HFFc6 (cell line): ENCODE results near the gene LKAAEAR1. TPM values are rescaled to one million over a fixed set of nuclear protein-coding genes. Genes with fewer than 3 reads are reported as not detected.
"Not testable (repeated sequence)": the region's sequence is repeated elsewhere in the genome, so short reads cannot be mapped to it uniquely, and the experiment has no call there.

Experiments
- DNase-seq: peaks from one replicate; pipeline ENCODE4 v3.0.0-alpha.2; 2018
- H3K27ac Mint-ChIP-seq: 2 replicates; pipeline ENCODE4 v1.8.0; 2020; ENCODE audit warnings: mild to moderate bottlenecking, mixed read lengths
- H3K27me3 Mint-ChIP-seq: 2 replicates; pipeline ENCODE4 v1.8.0; 2021; ENCODE audit warnings: mild to moderate bottlenecking, moderate library complexity, mixed read lengths; ENCODE audit not compliant: insufficient read depth
- H3K36me3 Mint-ChIP-seq: 2 replicates; pipeline ENCODE4 v1.8.0; 2021; ENCODE audit warnings: low read depth, mixed read lengths
- H3K4me1 Mint-ChIP-seq: 2 replicates; pipeline ENCODE4 v1.8.0; 2020; ENCODE audit warnings: low read depth, mixed read lengths
- H3K4me3 Mint-ChIP-seq: 2 replicates; pipeline ENCODE4 v1.8.0; 2020; ENCODE audit warnings: mild to moderate bottlenecking, moderate library complexity, mixed read lengths
- H3K9me3 Mint-ChIP-seq: 2 replicates; pipeline ENCODE4 v1.8.0; 2020; ENCODE audit warnings: mild to moderate bottlenecking, mixed read lengths
- total RNA-seq, 6 experiments: library from RNA; stranded (reverse); fragmentation: NEBNext Ultra II Directional; extraction: Animal tissue kit (Norgen Biotek cat#: 25700); gene quantifications; 2 replicates in 1 of 6; 3 replicates in 5 of 6; pipeline ENCODE4 v1.2.3, GENCODE V29; 2021
- TF ChIP-seq, protein P1 (sequence below): fragments of 200-600 bp; sonication (generic); IDR thresholded peaks from 2 replicates; pipeline ENCODE4 v1.5.0; 2021; ENCODE audit warnings: antibody characterized with exemption, mild to moderate bottlenecking

LKAAEAR1 gene
- total RNA-seq, 6 experiments from 2014 or later, result not detected

DNA sequence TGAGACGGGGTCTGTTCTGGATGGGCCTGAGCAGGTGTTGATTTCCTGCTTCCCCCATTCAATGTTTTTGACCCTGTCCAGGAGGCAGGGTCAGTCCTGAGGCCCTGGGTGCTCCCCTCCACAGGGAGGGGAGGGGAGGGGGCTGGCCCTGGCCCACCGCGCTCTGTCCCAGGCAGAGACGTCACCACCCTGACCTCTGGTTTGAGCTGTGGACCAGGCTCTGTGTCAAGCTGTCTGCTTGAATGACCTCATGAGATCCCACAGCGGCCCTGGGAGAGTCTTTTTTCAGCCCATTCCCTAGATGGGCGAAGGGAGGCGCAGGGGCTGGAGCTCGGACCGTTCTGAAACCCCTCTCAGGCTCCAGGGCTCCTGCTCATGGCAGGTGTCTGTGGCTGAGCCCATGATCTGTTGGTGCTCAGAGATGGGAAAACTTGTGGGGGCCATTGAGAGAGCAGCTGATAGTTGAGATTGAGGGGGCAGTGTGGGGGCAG lies 8.9 kb upstream of the LKAAEAR1 start:
- H3K4me3 Mint-ChIP-seq, result no peak overlapping the region
- H3K27ac Mint-ChIP-seq, result no peak overlapping the region
- peaks cover 13% of the 10 kb centered on the region for H3K27me3 Mint-ChIP-seq
- H3K36me3 Mint-ChIP-seq, result no peaks in the 10 kb centered on the region; the same call in 1 of the 2 replicates
- H3K4me1 Mint-ChIP-seq, result no peaks in the 10 kb centered on the region
- no peak for DNase-seq
- peaks cover 5% of the 10 kb centered on the region for H3K9me3 Mint-ChIP-seq
- TF ChIP-seq, protein P1, sequence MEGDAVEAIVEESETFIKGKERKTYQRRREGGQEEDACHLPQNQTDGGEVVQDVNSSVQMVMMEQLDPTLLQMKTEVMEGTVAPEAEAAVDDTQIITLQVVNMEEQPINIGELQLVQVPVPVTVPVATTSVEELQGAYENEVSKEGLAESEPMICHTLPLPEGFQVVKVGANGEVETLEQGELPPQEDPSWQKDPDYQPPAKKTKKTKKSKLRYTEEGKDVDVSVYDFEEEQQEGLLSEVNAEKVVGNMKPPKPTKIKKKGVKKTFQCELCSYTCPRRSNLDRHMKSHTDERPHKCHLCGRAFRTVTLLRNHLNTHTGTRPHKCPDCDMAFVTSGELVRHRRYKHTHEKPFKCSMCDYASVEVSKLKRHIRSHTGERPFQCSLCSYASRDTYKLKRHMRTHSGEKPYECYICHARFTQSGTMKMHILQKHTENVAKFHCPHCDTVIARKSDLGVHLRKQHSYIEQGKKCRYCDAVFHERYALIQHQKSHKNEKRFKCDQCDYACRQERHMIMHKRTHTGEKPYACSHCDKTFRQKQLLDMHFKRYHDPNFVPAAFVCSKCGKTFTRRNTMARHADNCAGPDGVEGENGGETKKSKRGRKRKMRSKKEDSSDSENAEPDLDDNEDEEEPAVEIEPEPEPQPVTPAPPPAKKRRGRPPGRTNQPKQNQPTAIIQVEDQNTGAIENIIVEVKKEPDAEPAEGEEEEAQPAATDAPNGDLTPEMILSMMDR, result no peak

DNA sequence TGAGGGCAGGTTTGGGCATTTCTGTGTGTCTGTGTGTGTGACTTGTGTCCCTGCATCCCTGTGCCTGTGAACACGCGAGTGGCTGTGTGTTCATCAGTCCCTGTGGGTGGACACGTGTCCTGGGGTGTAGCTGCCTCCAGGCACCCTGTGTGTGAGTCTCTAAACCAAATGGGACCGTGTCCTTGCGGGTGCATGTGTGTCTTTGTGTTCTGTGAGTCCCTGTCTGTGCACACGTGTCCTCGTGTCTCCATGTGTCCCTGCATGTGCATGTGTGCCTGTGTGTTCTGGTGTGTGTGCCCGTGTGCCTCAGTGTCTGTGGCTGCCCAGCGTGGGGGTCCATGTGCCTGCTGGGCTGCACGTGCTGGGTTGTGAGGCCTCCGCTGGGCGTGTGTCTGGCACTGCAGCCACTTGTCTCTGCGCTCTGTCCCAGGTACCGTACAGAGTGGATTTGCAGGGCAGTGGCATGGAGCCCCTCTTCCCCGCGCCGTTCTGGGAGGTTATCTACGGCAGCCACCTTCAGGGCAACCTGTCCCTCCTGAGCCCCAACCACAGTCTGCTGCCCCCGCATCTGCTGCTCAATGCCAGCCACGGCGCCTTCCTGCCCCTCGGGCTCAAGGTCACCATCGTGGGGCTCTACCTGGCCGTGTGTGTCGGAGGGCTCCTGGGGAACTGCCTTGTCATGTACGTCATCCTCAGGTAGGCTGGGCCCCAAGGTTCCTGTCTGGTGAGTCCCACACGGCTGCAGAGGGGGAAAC lies 8.2 kb upstream of the LKAAEAR1 start:
- Mint-ChIP-seq H3K4me1 (no peaks in the 10 kb centered on the region), H3K36me3 (no peaks in the 10 kb centered on the region; the same call in 1 of the 2 replicates), H3K27me3 (peaks cover 12% of the 10 kb centered on the region; the same call in 1 of the 2 replicates), H3K27ac (no peak overlapping the region), H3K9me3 (peaks cover 5% of the 10 kb centered on the region), H3K4me3 (no peak overlapping the region)
- TF ChIP-seq, protein P1, result no peak
- DNase-seq, result no peak

DNA sequence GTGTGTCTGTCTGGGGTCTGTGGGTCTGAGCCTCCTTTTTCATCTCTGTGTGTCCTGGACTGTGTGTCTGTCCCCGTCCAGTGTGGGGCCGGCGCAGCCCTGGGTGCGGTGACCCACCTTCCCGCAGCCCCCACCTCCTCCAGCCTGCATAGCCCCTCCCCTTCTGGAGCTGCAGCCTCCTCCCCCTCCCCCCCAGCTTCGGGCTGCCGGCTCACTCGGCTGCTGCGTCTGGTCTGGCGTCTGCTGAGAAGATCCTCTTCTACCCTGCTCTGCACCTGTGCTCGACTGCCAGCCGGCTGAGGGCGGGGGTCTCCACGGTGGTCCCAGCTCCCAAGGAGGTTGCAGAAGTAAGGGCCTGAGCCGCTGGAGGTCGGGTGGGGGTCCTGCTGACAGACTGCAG lies 7.6 kb upstream of the LKAAEAR1 start:
- Mint-ChIP-seq H3K4me1 (no peaks in the 10 kb centered on the region), H3K36me3 (no peaks in the 10 kb centered on the region; the same call in 1 of the 2 replicates), H3K27ac (no peak overlapping the region), H3K9me3 (peaks cover 2% of the 10 kb centered on the region), H3K27me3 (peaks cover 12% of the 10 kb centered on the region; the same call in 1 of the 2 replicates), H3K4me3 (no peak overlapping the region)
- DNase-seq, result no peak
- TF ChIP-seq, protein P1, result no peak

DNA sequence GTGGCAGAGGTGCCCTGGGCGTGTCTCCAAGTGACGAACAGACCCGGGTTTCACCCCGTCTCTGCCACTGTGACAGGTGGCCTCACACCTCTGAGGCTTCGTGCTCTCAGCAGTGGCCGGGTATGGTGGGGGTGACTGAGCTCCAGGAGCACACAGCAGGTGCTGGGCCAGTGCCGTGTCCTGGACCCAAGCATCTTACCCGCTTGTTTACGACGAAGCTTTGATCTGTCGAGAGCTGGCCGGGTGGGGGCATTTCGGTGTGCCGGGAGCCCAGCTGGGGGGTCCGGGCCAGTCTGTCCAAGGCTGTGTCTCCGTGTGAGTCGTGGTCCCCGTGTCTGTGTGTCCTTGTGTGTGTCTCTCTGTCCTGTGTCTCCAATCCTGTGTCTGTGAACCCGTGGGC lies 7.1 kb upstream of the LKAAEAR1 start:
- no peak overlapping the region for H3K27ac Mint-ChIP-seq
- no peak overlapping the region for H3K4me3 Mint-ChIP-seq

DNA sequence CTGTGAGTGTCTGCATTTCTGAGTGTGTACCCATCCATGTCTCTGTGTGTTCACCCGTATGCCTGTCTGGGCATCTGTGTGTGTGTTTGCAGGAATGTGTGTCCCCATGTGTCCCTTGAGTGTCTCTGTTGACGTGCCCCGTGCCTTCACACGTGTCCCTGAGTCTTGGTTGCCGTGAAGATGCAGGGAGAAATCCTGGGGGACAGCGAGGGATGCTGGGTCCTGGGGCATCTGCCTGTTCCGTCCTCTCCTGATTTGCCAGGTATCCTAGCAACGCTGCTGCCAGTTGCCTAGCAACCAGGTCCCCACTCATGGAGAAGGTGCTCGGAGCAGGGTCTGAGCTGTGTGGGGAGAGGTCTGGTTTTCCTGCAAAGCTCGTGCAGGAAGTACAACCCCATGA lies 6.0 kb upstream of the LKAAEAR1 start:
- no peak for DNase-seq

More for the DNA sequence above, 7.1 kb upstream of the LKAAEAR1 start:
- H3K9me3 Mint-ChIP-seq, result no peaks in the 10 kb centered on the region
- TF ChIP-seq, protein P1, result no peak
- H3K27me3 Mint-ChIP-seq, result peaks cover 12% of the 10 kb centered on the region; the same call in 1 of the 2 replicates
- no peaks in the 10 kb centered on the region for H3K4me1 Mint-ChIP-seq
- no peaks in the 10 kb centered on the region for H3K36me3 Mint-ChIP-seq
- DNase-seq, result no peak

DNA sequence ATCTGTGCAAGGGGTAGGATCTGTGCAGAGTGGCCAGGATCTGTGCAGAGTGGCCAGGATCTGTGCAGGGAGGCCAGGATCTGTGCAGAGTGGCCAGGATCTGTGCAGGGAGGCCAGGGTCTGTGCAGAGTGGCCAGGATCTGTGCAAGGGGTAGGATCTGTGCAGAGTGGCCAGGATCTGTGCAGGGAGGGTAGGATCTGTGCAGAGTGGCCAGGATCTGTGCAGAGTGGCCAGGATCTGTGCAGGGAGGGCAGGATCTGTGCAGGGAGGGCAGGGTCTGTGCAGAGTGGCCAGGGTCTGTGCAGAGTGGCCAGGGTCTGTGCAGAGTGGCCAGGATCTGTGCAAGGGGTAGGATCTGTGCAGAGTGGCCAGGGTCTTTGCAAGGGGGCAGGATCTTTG lies 4.4 kb upstream of the LKAAEAR1 start:
- H3K4me1 Mint-ChIP-seq, H3K36me3 Mint-ChIP-seq, H3K4me3 Mint-ChIP-seq, H3K9me3 Mint-ChIP-seq, H3K27ac Mint-ChIP-seq, DNase-seq: not testable (repeated sequence)
- H3K27me3 Mint-ChIP-seq, result peaks cover 23% of the 10 kb centered on the region

More for the DNA sequence above, 6.0 kb upstream of the LKAAEAR1 start:
- H3K4me3 Mint-ChIP-seq, result no peak overlapping the region
- TF ChIP-seq, protein P1, result no peak
- no peaks in the 10 kb centered on the region for H3K4me1 Mint-ChIP-seq
- peaks cover 21% of the 10 kb centered on the region for H3K27me3 Mint-ChIP-seq
- H3K27ac Mint-ChIP-seq, result no peak overlapping the region
- no peaks in the 10 kb centered on the region for H3K9me3 Mint-ChIP-seq
- no peaks in the 10 kb centered on the region for H3K36me3 Mint-ChIP-seq

DNA sequence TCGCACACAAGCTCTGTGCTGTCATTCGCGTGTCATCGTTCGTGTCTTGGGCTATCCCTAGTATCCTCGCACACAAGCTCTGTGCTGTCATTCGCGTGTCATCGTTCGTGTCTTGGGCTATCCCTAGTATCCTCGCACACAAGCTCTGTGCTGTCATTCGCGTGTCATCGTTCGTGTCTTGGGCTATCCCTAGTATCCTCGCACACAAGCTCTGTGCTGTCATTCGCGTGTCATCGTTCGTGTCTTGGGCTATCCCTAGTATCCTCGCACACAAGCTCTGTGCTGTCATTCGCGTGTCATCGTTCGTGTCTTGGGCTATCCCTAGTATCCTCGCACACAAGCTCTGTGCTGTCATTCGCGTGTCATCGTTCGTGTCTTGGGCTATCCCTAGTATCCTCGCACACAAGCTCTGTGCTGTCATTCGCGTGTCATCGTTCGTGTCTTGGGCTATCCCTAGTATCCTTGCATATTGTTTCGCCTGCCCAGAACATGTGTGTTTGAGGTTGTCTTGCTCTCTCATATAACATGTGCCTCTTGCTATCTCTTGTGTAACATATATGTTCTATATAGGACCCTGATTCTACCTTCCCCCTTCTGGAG lies 3.1 kb upstream of the LKAAEAR1 start:
- peaks cover 28% of the 10 kb centered on the region for H3K27me3 Mint-ChIP-seq
- H3K4me1 Mint-ChIP-seq, H3K4me3 Mint-ChIP-seq, H3K9me3 Mint-ChIP-seq, H3K27ac Mint-ChIP-seq, H3K36me3 Mint-ChIP-seq, DNase-seq: not testable (repeated sequence)
